Omental fat pad (tissue), 4 donors: ENCODE data around the gene SCYGR1. TPM values are rescaled to one million over a fixed set of nuclear protein-coding genes. Genes with fewer than 3 reads are reported as not detected.
"Not testable (repeated sequence)": the region's sequence is repeated elsewhere in the genome, so short reads cannot be mapped to it uniquely, and the experiment has no call there.

Source experiments
- ATAC-seq: fragments of 150-250 bp; one replicate; pipeline ENCODE4 v1.9.1; 2016; ENCODE audit warnings: mild to moderate bottlenecking, moderate library complexity; ENCODE audit not compliant: low FRiP score
- DNase-seq: peaks from one replicate; pipeline ENCODE4 v3.0.0-alpha.2; 2019; ENCODE audit warnings: low spot score
- total RNA-seq, 4 donors: library from RNA; depleted of rRNA; stranded (reverse); fragments of >200 nt; gene quantifications; one replicate each; pipeline ENCODE4 v1.1.0, GENCODE V29; 2016
- TF ChIP-seq, protein P1 (sequence below), 3 donors: fragments of 450-650 bp; IDR thresholded peaks; one replicate each; pipeline ENCODE4 v1.5.1; 2016 to 2017; ENCODE audit warnings: antibody characterized with exemption in 3 of 3, mild to moderate bottlenecking in 3 of 3, moderate library complexity in 2 of 3

Gene SCYGR1
- total RNA-seq, 4 donors from 2014 or later, result not detected

- TF ChIP-seq, protein P1, sequence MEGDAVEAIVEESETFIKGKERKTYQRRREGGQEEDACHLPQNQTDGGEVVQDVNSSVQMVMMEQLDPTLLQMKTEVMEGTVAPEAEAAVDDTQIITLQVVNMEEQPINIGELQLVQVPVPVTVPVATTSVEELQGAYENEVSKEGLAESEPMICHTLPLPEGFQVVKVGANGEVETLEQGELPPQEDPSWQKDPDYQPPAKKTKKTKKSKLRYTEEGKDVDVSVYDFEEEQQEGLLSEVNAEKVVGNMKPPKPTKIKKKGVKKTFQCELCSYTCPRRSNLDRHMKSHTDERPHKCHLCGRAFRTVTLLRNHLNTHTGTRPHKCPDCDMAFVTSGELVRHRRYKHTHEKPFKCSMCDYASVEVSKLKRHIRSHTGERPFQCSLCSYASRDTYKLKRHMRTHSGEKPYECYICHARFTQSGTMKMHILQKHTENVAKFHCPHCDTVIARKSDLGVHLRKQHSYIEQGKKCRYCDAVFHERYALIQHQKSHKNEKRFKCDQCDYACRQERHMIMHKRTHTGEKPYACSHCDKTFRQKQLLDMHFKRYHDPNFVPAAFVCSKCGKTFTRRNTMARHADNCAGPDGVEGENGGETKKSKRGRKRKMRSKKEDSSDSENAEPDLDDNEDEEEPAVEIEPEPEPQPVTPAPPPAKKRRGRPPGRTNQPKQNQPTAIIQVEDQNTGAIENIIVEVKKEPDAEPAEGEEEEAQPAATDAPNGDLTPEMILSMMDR (IDR thresholded peaks at IDR 0.05), result no peak
- DNase-seq, result no peak
- no peak for ATAC-seq
These were observed 16.9 kb downstream of the SCYGR1 start for GRCh38 chr2:227370791-227371312.

DNA sequence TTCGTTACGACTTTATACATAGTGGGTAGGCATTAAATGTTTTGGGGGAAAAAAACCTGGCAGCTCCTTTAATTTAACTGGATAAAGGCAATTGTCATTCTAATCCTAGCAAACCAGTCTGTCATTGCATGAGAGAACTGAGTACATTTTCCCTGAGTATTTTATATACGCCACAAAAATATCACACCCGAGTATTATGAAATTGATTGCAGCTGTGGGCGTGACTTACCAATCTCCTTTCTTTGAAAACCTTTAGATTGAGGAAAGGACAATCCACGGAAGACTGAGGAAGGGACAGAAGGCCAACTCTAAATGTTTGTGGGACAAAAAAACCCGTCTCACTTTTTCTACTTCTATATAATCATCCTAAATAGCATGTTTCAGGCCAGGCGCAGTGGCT, 17.7 kb downstream of the SCYGR1 start:
- TF ChIP-seq, protein P1 (IDR thresholded peaks at IDR 0.05), result no peak
- DNase-seq (no peak), ATAC-seq (no peak)

DNA sequence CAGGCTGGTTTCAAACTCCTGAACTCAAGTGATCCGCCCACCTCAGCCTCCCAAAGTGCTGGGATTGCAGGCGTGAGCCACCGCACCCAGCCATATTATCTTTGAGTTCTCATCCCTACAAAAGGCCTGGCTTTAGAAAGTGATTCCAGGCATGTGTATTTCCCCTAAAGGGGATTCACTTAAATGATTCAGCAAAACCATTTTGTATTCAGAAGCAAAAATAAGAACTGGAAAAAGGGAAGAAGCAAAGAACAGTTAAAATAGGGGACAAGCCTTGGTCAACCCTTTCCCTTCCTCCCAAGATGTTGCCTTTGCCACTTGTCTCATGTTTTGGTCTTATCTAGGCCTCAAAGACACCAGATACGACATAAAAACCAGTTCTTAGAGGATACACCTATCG, 19.2 kb downstream of the SCYGR1 start:
- ATAC-seq (no peak), DNase-seq (no peak)
- TF ChIP-seq, protein P1 (IDR thresholded peaks at IDR 0.05), result no peak

GRCh38 chr2:227367427-227367795, 20.3 kb downstream of the SCYGR1 start:
- TF ChIP-seq, protein P1 (IDR thresholded peaks at IDR 0.05), result no peak
- no peak for DNase-seq
- no peak for ATAC-seq

GRCh38 chr2:227366769-227367426, 20.9 kb downstream of the SCYGR1 start:
- peak; percentile 67 for ATAC-seq
- TF ChIP-seq, protein P1 (IDR thresholded peaks at IDR 0.05), result no peak
- no peak for DNase-seq

- no peak for DNase-seq
- TF ChIP-seq, protein P1 (IDR thresholded peaks at IDR 0.05), result no peak
- no peak for ATAC-seq
These were observed 21.9 kb downstream of the SCYGR1 start for GRCh38 chr2:227365833-227366232.

DNA sequence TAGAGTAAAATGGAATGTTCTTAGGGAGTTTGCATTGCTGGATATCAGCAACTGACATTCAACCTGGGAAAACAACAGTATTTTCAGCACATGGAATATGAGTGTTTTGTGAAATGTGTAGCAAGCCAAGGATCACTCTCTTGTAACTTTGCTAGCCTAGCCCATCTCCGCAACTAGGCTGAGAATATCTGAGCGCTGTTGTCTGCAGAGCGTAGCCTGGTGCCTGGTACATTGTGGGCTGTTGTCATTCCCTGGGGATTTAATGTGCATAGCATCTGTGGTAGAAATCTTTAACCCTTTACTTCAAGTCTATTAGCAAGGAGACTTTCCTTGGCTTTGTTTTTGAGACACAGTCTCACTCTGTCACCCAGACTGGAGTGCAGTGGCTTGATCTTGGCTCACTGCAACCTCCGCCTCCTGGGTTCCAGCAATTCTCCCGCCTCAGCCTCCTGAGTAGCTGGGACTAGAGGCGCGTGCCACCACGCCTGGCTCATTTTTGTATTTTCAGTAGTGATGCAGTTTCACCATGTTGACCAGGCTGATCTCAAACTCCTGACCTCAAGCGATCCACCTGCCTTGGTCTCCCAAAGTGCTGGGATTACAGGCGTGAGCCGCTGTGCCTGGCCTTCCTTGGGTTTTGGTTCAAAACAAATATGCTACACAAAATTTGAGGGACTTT, 23.0 kb downstream of the SCYGR1 start:
- DNase-seq, ATAC-seq: not testable (repeated sequence)
